Germinal center (tissue), 1 donor: Measurements from ENCODE around the gene PAK6.

Experiments
- DNase-seq: peaks from one replicate; pipeline ENCODE4 v3.0.0; 2012; ENCODE audit warnings: mixed read lengths, low spot score

The PAK6 gene

GRCh38 chr15:40276927-40277326 lies 38.1 kb downstream of the PAK6 start:
- no peak for DNase-seq

DNA sequence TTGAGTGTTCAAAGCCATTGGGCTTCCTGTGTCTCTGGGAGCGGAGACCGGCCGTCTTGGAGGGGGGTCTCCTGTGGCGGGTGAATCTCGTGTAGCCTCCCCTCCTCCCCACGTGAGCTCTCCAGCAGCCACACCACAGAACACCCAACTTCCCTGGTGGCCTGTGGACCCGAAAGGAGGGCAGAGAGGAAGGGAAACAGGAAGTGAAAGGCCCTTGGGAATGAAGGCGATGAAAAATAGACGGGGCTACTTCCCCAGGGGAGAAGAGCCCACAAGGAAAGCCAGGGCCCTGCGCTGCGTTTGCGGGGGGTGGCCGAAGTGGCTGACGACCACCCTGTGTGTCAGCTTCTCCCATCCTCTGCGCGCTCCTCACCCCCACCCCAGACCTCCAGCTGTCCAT lies 38.6 kb downstream of the PAK6 start:
- peak; percentile 54 for DNase-seq

GRCh38 chr15:40278026-40278425 lies 39.2 kb downstream of the PAK6 start:
- no peak for DNase-seq

DNA sequence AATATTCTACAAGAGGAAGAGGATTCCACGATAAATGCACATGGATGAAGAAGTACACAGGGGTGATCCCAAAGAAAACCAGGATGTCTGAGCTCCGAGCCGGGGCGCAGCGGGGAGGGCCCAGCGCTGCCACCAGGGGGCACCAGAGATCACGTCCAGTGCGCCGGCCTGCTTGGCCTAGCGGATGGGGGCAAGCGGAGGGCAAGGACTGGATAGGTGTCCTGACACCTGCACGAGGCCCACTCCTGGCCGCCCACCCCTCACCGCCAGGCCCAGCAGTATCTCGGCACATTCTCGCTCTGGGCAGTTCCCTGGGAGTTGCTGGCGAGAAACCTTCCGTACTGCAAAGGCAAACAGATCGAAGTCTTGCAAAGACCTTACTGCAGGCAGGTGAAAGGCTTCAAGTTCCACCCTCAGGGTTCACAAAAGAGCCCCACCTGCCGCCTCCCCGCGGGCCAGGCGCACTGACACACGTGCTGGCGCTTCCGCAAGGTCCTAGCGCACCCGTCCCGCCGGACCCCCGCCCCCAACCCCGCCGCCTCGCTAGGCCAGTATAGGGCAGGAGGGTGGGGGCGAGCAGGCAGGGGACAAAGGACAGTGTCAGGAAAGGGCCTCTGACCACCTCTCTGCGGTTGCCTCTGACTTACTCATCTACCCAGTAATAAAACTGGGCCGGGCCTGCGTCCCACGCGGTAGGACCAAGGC lies 40.7 kb downstream of the PAK6 start:
- DNase-seq: peak; percentile 70

DNA sequence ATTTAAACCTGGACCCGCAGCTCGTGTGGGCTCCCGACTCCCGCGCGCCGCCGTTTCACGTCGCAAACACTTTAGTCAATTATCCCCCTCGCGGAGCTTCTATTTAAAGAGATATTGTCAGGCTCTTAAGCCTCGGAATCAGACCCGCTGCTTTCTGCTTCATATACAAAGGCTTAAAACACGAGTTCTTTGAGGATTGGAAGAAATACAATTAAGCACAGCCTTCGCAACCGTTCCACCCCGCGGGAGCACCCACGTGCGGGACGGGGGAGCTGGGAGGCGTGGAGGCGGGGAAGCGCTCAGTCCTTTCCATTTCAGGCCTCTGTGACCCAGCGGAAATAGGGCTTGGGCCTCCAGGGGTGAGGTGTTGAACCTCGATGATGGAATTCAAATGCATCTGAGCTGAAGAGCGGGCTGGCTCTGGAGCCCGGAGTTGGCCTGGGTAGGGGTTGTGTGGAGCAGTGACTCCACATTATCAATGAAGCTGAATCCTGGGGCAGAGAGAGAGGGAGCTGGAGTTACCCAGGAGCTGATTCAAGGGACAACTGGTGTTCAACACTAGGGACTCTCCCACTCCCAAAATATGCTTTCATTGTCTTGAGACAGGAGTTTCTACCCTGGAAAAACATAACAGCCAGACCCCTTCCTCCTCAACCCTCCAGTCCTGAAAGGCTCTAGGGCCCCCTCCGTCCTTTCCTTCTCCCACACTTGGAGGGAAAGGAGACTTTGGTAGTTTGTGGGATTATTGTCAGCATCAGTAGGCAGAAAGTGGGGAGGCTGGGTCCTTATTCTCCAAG lies 41.6 kb downstream of the PAK6 start:
- DNase-seq: no peak

GRCh38 chr15:40281057-40281800 lies 42.4 kb downstream of the PAK6 start:
- DNase-seq: no peak

DNA sequence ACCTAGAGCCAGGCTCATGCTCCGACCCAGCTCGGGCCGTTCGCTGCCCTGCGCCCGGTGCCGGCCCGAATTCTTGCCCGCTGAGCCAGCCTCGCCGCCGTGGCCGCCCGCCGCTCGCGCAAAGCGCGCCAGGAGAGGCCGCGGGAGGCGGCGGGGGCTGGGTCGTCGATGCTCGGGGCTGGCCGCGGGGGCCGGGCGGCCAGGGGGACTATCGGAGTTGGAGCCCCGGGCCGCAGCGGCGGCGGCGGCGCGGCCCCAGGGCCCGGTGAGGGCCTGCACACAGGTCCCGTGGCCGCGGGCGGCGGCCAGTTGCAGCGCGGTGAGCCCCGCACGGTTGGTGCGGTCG lies 42.9 kb downstream of the PAK6 start:
- no peak for DNase-seq

DNA sequence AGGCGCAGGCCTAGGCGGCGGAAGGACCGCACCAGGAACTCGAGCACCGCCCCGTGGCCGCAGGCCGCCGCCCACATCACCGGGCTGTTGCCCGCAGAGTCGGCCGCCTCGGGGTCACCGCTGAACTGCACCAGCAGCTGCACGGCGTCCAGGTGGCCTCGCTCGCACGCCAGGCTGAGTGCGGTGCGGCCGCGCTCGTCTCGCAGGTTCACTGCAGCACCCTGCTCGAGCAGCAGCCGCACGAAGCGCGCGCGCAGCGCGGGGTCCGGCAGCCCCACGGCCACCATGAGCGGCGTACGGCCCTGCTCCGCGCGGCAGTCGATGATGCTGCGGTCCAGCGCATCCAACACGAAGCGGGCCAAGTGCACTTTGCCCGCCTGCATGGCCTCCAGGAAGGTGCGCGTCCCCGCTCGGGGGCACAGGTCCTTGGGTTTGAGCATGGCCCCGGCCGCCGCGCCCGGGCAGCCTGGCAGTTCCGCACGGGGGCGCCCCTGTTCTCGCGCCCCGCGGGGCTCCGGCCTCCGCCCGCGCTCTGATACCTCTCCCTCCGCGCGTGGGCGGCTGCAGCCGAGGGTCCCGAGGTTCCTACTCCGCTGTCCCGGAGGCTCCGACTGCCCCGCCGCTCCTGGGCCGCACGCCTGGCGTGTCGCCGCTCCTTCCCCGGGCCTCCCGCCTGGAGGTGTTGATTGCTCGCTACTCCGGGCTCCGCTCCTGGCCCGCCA lies 43.4 kb downstream of the PAK6 start:
- DNase-seq: peak; percentile 71

- peak; percentile 74 for DNase-seq
Observed at GRCh38 chr15:40282869-40283614, 44.2 kb downstream of the PAK6 start, which contains the start of gene ANKRD63. Gene ANKRD63 (minus strand): TSS chr15:40283064. CDS start chr15:40282586, 478 bp downstream.

DNA sequence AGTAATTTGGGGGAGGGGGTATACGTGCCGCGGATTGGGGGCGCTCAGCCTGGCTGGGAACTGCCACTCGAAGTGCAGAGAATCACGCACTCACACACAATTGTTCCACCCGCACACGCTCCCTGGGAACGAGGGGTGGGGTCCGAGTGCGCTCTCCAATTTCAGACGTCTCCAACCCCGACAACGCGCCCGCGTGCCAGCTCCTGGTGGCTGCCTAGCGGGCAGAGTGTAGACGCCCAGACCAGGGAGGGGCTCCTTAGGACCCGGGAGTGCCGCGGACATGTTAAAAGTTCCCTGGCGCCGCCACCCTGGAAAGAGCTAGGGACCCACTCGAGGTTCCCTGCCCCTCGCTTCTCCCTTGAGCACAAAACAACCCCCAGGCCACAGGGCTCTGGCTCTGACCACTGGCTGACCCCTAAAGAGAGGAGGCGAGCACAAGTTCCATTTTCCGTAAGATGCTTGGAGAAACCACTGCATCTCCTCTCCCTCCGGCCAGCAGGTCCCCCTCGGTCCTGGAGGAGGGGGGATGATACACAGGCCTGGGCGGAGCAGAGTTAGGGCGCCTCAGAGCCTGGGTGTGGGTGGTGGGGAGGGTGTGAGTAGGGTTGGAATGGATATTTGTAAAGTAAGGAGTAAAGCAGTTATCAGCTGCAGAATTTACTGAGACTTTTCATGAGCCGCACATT lies 44.9 kb downstream of the PAK6 start:
- DNase-seq: no peak

- DNase-seq: no peak
Observed at GRCh38 chr15:40285151-40285550, 46.3 kb downstream of the PAK6 start.

DNA sequence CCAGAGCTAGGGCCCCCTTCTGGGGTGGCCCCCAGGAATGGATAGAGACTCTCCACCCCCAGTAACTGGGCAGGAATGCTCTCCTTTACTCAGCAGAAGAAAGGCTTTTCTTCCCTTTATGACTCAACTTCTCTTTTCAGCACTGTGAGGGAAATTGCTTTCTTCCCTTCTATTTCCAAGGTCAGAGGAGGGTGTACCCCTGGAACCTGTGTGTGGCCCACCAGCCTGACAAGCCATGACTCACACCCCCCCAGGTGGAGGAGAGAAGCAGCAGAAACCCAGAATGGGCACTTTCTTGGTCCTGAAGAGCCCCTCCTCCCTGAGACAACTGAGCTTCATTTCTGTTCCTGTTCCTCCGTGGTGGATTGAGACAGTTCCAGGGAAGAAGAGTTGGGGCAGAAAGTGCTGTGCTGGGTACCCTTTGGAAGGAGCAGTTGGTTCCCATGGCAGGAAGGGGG lies 46.7 kb downstream of the PAK6 start:
- no peak for DNase-seq

- DNase-seq: no peak
Observed at GRCh38 chr15:40286061-40286532, 47.2 kb downstream of the PAK6 start.

DNA sequence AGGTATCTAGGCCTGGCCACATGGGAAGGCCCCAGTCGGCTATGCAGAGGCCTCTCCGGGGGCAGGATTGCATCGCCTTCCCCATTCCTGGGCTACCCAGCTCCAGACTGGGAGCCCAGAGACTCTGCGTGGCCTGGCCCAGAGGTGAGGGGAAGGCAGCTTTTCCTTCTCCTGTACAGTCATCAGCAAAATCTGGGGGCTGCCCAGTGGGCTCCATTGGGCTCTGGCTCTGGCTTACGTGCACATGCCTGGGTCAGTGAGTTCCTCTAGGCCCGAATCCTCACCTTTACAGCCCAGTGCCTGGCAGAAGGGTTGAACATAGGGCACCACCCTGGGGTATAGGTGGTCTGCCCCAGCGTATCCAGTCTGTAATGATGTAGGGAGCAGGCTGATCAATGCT lies 47.9 kb downstream of the PAK6 start:
- DNase-seq: no peak

- no peak for DNase-seq
Observed at GRCh38 chr15:40287505-40287904, 48.6 kb downstream of the PAK6 start.

DNA sequence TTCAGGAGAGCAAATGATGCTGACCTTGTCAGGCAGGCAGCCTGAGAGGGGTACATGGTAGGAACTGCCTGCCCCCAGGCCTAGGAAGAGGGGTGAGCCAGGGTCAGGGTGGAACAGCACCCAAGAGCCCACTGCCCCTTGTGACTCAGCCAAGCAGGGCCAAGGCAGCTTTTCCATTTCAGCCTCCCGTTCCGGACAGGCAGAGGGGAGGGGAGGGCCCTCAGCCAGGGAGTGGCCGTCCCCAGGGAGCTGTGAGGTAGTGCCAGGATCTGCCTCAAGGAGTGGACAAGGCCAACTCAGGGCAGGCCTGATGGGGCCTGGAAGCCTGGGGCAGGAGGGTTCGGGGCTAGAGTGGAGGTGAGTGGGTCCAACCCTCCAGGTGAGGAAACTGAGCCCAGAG lies 49.1 kb downstream of the PAK6 start:
- no peak for DNase-seq

GRCh38 chr15:40289140-40289775 lies 50.4 kb downstream of the PAK6 start:
- DNase-seq: no peak

DNA sequence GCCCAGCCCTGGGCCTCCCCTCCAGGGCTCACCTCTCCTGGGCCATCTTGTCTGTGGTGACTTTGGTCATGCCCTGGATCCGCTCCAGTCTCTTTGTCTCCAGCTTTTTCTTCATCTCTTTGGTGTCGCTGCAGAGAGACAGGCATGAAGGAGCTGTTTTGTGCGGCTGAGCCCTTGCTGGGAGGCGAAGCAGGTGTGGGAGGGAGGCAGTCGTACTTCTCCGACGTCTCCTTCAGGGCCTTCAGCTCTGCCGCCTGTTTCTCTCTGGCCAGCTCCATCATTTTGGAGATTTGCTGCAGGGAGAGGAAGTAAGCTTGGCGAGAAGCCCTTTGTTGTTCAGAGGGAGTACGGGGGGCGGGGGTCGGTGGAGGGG lies 51.7 kb downstream of the PAK6 start:
- DNase-seq: no peak

DNA sequence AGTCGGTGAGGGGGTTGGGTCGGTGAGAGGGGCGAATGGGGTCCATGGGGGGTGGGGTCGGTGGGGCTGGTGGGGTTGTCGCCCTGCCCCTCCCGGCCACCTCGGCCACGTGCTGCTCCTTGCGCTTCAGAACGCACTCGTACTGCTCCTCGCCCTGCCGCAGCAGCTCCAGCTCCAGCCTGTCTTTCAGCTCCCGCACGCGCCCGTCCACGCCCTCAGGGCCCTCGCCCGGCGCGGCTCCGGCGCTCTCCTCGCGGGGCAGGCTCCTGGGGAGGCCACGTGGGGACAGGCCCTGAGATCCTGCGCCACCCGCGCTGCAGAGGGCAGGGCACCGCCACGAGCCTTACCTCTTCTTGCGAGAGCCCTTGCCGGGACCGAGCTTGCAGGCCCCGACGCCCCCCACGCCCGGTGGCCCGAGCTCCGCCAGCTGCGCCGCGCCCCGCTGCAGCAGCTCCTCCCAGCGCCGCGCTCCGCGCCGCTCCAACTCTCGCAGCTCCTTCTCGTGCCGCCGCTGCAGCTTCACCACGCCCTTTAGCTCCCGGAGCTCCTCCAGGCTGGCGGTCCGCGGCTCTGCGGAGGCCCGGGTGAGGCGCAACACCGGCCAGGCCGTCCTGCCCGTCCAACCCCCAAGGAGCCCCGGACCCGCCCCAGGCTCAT lies 52.2 kb downstream of the PAK6 start:
- DNase-seq: no peak

DNA sequence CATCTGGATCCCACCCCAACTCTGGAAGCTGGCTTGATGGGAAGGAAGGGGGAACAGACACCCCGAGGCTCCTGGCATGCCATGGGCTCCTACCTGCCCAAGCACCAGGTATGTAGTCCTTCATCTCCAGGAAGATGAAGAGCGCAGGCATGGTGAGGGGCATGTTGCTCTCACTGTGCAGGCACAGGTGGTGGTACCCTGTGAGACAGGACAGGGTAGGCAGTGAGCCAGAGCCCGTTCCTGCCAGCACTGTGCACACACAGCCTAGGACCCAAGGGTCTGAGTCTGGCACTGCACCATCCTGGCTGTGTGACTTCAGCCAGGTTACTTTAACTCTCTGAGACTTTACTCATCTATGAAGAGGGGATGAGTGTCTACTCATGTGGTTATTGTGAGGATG lies 53.4 kb downstream of the PAK6 start:
- no peak for DNase-seq
